ENCODE data around the gene ANKRD63. TPM values are rescaled to one million over a fixed set of nuclear protein-coding genes. Genes with fewer than 3 reads are reported as not detected.

The ANKRD63 gene
- total and polyA plus RNA-seq, 9 of the 15 experiments (the other 6 are each of a cell fraction or from before 2014, with no cell fraction given), result 1.3 to 2.0 (median 1.8) TPM; not detected in 6

GRCh38 chr15:40290918-40291574, 8.2 kb upstream of the ANKRD63 start (continued):
- no peak for TF ChIP-seq BCLAF1 (IDR thresholded peaks at IDR 0.05; ENCODE audit: borderline replicate concordance in 1 of 2, control insufficient read depth in 1 of 2, low read depth in 2 of 2, low read length in 1 of 2)
- TF ChIP-seq XRCC5 (IDR thresholded peaks at IDR 0.05; ENCODE audit: low read depth, low read length), result no peak
- no peak; the same call in 1 of the 2 replicates for TF ChIP-seq FOXP4 (CRISPR knock-in tag; IDR thresholded peaks at IDR 0.05; ENCODE audit: borderline replicate concordance)
- TF ChIP-seq NRF1 (conservative IDR thresholded peaks at IDR 0.05 in 1 of 2, IDR thresholded peaks at IDR 0.05 in 1 of 2), result peak; percentile 65 to 71; a peak in 3 of 4 replicates
- no peak for TF ChIP-seq ZFP36 (IDR thresholded peaks at IDR 0.05; ENCODE audit: low read depth, low read length, partially characterized antibody)
- no peak for TF ChIP-seq C11orf30 (IDR thresholded peaks at IDR 0.05; ENCODE audit: low read depth)
- TF ChIP-seq TEAD4 (IDR thresholded peaks at IDR 0.05; ENCODE audit: low read length), result no peak
- TF ChIP-seq TEAD4 (CRISPR knock-in tag; IDR thresholded peaks at IDR 0.05; ENCODE audit: borderline replicate concordance), result peak; percentile 39; the same call in 1 of the 2 replicates
- no peak for TF ChIP-seq ARNT (IDR thresholded peaks at IDR 0.05)
- no peak for TF ChIP-seq HMGXB4 (CRISPR knock-in tag; IDR thresholded peaks at IDR 0.05)
- TF ChIP-seq USF2 (CRISPR knock-in tag; IDR thresholded peaks at IDR 0.05), result 0 out of 2 replicates have a peak, but pooled peaks have one; percentile 27
- TF ChIP-seq SNAPC5 (CRISPR knock-in tag; IDR thresholded peaks at IDR 0.05), result no peak
- TF ChIP-seq HDAC1 (IDR thresholded peaks at IDR 0.05), result no peak
- no peak for TF ChIP-seq POLR2AphosphoS5 (IDR thresholded peaks at IDR 0.05; ENCODE audit: control insufficient read depth, insufficient read depth, low read depth, low read length)
- no peak for TF ChIP-seq ARID3B (CRISPR knock-in tag; IDR thresholded peaks at IDR 0.05; ENCODE audit: borderline replicate concordance)

Data from K562 (cell line).